IPS DF 4.7 (cell line): ENCODE data around the gene FRG2B.
"Not testable (repeated sequence)": the region's sequence is repeated elsewhere in the genome, so short reads cannot be mapped to it uniquely, and the experiment has no call there.

Source experiments
- DNase-seq: peaks from one replicate; pipeline ENCODE4 v3.0.0-alpha.2; 2013; ENCODE audit warnings: low spot score; ENCODE audit errors: extremely low read depth

FRG2B gene

DNA sequence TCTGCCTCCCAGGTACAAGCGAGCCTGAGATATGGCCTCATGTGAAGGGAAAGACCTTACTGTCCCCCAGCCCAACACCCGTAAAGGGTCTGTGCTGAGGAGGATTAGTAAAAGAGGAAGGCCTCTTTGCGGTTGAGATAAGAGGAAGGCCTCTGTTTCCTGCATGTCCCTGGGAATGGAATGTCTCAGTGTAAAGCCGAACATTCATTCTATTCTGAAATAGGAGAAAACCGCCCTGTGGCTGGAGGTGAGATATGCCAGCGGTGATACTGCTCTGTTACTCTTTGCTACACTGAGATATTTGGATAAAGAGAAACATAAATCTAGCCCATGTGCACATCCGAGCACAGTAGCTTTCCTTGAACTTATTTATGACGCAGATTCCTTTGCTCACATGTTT, 26.7 kb downstream of the FRG2B start:
- DNase-seq: not testable (repeated sequence)

DNA sequence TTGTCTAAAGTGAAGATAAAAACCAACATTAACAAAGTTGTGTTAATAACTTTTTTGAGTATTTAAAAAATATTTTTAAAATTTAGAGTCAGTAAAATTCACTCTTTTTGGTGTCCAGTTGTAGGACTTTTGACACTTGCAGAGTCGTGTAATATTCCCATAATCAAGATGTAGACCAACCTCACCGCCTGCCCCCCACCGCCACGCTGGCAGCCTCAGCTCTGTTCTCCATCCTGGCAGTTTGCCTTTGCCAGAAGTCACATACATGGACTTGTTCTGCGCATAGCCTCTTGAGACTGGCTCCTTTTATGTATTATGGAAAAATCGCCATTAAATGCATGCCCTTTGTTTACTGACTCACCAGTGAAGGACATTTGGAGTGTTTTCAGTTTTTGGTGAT, 33.9 kb downstream of the FRG2B start:
- DNase-seq: no peak

DNA sequence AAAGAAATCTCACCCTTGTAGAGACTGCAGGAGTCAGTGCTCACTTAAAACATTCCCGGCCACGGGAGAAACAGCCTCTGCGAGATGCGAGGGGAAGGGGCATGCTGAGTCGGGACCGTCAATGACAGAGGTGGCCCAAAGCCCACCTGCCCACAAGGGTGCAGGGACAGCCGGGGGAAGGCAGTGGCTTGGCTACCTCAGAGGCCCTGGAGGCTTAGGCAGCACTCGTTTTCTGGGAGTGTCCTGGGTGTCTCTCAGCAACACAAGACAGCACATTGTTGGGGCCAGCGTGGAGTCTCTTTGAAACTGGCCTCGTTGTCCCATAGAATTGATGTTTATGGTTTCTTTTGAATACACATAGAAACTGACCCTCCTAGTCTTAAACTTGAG, 35.6 kb downstream of the FRG2B start:
- DNase-seq: no peak

DNA sequence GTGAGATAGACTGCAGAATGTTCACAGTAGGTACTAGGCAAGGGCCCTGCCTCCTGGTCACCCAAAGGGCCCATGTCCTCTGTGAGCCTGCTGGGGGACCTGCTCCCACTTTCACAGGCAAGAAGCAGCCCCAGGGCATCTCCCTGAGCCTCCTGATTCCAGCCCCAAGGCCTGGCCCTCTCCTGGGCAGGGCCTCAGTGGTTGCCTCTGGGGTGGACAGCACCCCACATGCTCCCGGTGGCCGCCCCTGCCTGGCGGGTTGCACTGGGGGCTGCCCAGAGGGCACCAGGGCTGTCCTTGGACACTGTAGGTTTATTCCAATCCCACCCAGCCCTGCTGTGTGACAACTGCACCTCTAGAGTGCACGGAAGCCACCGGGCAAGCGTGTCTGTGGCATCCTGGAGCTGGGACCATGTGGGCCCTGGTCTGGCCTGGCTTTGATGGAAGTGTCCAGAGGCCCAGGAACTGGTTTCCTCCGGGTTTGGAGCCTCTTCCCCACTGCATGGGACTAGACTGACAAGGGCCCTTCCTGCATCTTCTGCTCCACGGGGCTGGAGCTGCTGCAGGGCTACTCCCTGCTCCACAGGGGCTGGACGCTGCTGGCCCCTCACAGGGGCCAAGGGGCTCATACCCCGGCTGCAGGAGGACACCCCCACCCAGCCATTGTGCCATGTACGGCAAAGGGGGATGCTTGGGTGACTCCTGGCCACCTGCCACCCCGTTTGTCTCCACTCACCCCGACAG, 36.2 kb downstream of the FRG2B start:
- DNase-seq: no peak

DNA sequence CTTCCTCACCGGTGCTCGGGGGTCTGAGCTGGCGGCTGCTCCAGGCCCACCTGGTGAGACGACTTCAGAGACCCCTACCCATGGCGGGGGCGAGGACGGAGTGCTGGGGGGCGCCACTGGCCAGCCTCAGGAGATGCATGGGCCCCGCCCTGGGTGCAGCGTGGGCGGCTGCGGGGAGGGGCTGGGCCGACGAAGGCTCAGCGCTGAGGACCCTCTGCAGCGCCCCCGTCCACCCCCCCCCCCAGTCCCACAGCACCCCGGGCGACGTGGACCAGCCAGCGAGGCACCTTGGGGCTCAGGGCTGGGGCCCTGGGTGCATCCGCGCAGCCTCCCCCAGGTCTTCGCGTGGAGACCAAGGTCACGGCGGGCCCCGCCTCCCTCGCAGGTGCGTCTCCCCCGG, 49.6 kb downstream of the FRG2B start:
- not testable (repeated sequence) for DNase-seq
